Stimulated activated CD4-positive, alpha-beta T cell treated with anti-CD3 and anti-CD28 coated beads, TNF-alpha, amount 100 ng/mL, for 24 hours (primary cell): ENCODE data around the gene TMEM178B.

ENCODE experiments used
- DNase-seq, 3 experiments: peaks; one replicate each; pipeline ENCODE4 v3.0.0-alpha.2; 2020; ENCODE audit warnings: low read depth in 3 of 3

Gene TMEM178B

DNA sequence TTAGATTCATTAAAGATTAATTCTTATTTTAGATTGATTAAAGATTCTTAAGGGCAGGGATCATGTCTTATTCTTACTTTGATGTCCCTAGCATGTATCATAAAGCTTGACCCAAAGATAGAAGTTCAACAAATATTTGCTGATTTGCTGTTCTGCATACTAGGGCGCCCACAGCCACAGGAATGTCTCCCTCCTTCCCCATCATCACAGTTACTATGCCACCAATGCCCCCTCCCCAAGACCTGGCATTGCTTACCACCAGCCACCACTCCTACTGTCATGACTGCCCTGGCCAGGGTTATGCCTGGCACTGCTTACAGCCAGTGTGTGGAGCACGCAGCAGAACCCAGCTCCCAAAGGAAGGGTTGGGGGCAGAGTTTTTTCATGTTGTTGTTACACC, 390.7 kb downstream of the TMEM178B start:
- no peak for DNase-seq

GRCh38 chr7:141466151-141466904, 392.5 kb downstream of the TMEM178B start:
- DNase-seq, result no peak

DNA sequence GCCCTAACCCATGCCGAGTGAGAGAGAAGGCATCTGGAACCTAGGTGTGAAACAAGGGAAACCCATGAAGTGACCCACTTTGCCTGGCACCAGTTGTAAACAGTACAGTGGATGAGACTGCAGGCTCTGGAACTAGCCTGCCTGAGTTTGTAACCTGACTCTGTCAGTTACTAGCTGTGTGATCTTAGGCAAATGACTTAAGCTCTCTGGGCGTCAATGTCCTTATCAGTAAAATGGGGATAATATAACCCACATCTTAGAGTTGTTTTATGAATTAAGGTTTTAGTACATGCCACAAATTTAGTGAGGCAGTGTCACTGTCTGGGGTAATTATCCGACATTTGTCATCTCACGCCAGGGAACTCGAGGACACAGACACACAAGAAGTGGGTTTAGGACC, 394.5 kb downstream of the TMEM178B start:
- DNase-seq, result no peak

DNA sequence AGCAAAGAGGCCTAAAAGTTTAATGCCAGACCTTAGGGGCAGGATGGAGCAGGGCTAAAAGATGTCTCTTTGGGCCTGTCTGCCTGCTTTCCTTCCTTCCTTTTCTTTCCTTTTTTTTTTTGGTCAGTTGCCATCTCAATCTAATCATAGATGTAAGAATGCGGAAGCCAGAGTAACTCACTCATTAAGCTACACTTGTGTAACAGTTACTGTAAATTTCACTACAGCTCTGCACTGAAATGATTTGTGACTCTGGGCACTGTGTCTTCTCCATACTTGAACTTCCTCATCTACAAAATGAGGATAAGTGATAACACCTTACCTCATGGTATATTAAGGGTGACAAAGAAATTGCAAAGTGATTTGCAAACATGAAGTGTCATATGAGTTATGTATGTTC, 401.8 kb downstream of the TMEM178B start:
- DNase-seq, result no peak

GRCh38 chr7:141477865-141478264, 404.0 kb downstream of the TMEM178B start:
- no peak for DNase-seq

DNA sequence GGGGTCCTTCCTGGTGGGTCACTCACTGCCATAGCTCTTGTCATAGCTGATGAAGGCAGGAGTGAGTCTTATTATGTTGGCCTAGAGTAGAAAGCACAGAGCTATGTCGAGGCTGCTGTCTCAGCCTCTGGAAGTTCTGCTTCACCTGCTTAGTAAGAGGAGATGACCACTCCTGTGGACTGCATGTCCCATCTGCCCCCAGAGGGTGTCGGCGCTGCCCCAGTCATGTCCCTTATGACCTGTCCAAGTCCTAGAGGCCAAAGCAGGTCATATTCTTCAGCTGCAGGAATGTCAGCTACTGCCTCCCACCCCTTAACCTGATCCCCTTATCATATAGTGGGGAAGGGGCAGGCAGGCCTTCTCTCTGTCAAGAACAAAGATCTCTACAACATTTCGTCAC, 405.0 kb downstream of the TMEM178B start:
- DNase-seq, result no peak

DNA sequence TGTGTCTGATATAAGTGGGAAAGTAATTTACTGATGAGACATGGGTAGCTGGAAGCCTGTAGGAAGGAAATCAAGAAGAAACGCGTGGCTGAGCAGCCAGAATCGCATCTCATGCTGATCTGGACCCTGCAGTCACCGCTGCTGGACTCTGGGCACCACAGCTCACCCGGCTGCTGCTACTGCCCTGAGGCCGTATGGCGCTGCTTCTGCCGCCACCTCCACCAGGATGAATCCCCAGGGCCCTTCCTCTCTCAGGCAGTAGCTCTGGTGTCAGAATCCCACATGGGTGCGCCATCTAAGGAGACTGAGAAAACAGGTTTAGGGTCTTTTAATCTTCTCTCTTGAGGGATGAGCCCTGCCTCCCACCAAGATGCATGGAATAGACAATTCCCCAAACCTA, 407.1 kb downstream of the TMEM178B start:
- no peak for DNase-seq

DNA sequence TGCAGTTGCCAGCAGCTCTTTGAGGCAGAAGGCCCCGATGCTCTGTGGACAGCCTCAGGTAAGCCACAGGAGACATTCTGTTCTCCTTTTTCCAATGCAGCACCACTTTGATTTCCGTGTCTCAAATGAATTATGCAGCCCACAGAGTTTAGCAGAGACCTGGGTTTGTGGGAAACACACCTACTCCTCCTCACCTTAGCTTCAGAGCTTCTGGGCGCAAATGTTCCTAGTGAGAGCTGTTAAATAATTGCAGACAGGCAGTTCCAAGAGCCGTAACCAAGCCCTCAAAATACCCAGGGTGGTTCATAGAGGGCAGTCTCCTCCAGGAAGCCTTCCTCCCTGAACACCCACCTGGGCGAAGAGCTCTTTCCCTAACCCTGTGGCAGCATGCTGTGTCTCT, 408.1 kb downstream of the TMEM178B start:
- no peak for DNase-seq

DNA sequence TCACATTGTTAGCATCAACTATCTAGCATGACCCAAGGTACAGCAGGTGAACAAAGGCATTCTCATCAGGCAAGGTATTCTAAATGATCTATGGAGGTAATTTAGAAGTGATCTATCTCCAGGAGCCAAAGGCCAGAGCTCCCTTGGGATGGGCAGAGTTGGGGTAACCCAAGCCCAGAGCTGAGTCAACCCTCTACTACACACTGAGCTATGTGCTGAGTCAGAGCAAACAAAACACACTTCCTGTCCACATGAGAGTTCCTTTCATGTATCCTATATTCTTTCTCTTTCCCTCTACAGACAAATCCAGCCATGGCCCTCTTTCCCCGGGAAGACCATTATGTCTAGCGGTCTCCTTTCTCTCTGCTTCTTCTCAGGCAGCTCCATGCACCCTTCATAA, 409.2 kb downstream of the TMEM178B start:
- DNase-seq, result no peak

GRCh38 chr7:141484907-141485306, 411.0 kb downstream of the TMEM178B start:
- DNase-seq, result no peak

DNA sequence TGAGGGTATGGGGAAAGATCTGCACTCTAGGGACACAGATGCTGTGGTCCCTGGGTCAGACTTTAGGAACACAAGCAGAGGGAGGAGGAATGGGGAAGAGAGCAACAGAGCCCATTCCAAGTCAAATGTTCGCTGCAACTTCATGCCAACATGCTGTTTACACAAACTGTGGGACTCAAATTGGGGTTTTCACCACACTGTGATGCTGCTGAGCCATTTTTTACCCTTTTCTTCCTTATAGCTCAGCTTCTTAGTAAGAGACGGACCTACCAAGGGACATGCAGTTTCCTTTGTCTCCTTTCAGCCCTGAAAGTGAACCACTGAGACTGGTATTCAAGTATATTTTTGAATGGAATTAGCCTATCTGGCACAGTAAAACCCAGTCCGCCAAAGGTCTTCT, 413.1 kb downstream of the TMEM178B start:
- DNase-seq, result no peak

GRCh38 chr7:141490474-141490873, 416.6 kb downstream of the TMEM178B start:
- DNase-seq, result no peak

DNA sequence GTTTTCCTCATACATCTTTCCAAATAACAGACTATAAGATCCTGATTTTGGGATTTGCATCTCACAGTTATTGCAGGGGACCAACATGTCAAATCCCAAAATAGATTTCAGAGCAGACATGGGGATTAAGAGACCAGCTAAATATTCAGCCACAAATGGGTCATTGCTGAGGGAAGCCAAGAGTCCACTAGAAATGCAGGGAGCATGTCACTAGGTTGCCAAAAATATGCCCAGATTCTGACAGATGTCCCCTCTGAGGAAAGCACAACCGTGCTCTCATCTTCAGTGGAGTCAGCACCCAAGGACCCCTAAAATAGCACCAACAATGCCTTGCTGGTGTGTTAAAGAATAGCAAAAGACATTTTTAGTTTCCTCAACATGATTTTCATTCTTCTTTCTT, 421.2 kb downstream of the TMEM178B start:
- DNase-seq, result no peak

- no peak for DNase-seq
Observed at GRCh38 chr7:141497391-141497790, 423.5 kb downstream of the TMEM178B start.

GRCh38 chr7:141500608-141501007, 426.7 kb downstream of the TMEM178B start:
- DNase-seq, result no peak

DNA sequence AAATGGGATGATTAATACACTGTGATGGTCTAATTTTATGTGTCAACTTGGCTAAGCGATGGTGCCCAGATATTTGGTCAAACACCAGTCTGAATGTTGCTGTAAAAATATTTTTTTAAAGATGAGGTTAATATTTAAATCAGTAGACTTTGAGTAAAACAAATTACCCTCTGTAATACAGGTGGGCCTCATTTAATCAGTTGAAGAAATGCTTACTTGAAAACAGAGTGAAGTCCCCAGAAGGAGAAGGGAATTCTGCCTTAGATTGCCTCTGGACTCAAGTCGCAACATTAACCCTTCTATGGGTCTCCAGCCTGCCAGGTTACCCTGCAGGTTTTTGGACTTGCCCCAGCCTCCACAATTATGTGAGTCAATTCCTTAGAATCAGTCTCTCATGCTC, 427.6 kb downstream of the TMEM178B start:
- DNase-seq, result no peak

DNA sequence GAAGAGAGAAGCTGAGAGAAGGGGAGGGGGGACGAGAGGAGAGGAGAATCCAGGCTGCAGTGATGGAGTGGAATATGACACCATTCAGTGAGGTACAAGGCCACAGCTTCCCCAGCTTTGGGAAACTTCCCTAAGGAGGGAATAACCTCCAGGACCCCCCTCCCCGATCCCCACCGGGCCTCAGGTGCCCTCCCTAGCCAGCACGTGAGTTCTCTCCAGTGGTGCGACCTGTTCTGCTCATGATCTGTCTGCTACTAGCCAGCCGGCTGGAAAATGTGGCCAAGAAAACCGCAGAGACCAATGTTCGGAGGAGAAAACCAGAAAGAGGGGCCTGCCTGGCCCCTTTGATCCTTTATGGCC, 437.4 kb downstream of the TMEM178B start:
- DNase-seq, result peak in 1 of 3 experiments; percentile 3

GRCh38 chr7:141511676-141512396, 438.0 kb downstream of the TMEM178B start:
- peak in 1 of 3 experiments; percentile 2 for DNase-seq

- no peak for DNase-seq
Observed at GRCh38 chr7:141512597-141512996, 438.7 kb downstream of the TMEM178B start.

- DNase-seq, result no peak
Observed at GRCh38 chr7:141513720-141514119, 439.9 kb downstream of the TMEM178B start.

DNA sequence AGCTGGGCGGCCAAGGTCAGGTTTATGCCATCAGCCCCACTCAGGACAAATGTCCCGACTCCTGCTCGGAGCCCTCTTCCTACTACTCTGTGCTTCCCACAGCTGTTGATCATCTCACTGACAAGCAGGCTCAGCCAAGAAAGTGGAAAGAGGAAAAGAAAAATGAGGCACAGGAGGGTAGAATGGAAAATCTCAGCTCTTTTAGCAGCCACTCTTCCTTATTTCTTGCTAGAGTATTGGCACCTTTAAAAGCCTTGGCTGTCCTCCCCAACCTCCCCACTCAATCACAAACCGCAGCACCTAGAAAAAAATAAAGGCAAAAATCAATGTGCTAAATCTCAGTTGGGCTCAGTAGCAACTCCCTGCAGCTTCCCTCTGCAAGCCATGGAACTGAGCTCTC, 442.1 kb downstream of the TMEM178B start:
- no peak for DNase-seq

- DNase-seq, result no peak
Observed at GRCh38 chr7:141519623-141520022, 445.8 kb downstream of the TMEM178B start.

DNA sequence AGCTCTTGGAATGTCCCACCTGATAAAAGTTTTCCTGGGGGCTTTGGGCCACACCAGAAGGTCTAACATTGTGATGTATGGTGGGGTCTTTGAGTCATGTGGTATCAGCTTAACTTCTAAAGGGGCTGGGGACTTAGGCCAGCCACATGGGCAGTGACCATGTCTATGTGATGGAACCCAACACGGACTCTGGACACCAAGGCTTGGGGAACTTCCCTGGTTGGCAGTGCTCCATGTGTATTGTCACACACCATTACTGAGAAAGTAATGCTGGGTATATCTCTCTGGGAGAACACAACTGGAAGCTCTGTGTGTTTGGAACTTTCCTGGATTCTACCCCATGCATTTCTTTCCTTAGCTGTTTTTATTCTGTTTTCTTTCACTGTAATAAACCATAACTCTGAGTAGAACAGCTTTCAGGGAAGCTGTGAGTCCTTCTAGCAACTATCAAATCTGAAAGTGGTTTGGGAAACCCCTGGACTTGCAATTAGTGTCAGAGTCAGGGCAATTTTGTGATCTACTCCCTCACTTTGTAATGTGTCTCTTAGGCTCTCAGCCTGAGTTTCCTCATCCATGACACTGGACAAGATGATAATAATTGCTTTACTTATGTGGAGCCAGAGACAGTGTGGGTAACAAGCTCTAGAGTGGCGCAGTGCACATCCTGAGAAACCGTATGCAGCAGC, 448.9 kb downstream of the TMEM178B start:
- no peak for DNase-seq
